GM23338 (cell line): ENCODE data around the gene SEM1. TPM values are rescaled to one million over a fixed set of nuclear protein-coding genes. Genes with fewer than 3 reads are reported as not detected.

Source experiments
- ATAC-seq: fragments of 200-7000 bp; cut with Tn5 transposase; 3 replicates; pipeline ENCODE4 v1.9.1; 2020
- DNase-seq: peaks from one replicate; pipeline ENCODE4 v3.0.0-alpha.2; 2015; ENCODE audit warnings: low spot score
- H2AFZ ChIP-seq: fragments of 200-600 bp; sonication (generic); 2 replicates; pipeline ENCODE4 v1.8.0; 2016; ENCODE audit warnings: antibody characterized with exemption, mild to moderate bottlenecking, moderate library complexity
- H3F3A ChIP-seq: fragments of 200-600 bp; sonication (generic); replicated peaks from 2 replicates; pipeline ENCODE4 v1.8.0; 2017; ENCODE audit warnings: antibody characterized with exemption, mixed run types, low read depth
- H3K27ac ChIP-seq: fragments of 200-600 bp; sonication (generic); 2 replicates; pipeline ENCODE4 v1.6.1; 2016; ENCODE audit warnings: low read depth
- H3K27me3 ChIP-seq: fragments of 200-600 bp; sonication (generic); 2 replicates; pipeline ENCODE4 v1.8.0; 2016; ENCODE audit warnings: mild to moderate bottlenecking, mixed run types, moderate library complexity; ENCODE audit not compliant: insufficient read depth
- H3K36me3 ChIP-seq: fragments of 200-600 bp; sonication (generic); 2 replicates; pipeline ENCODE4 v1.8.0; 2016; ENCODE audit warnings: mild to moderate bottlenecking; ENCODE audit not compliant: insufficient read depth
- H3K4me1 ChIP-seq: fragments of 200-600 bp; sonication (generic); 2 replicates; pipeline ENCODE4 v1.8.0; 2016; ENCODE audit warnings: mild to moderate bottlenecking, moderate library complexity; ENCODE audit not compliant: insufficient read depth
- H3K4me2 ChIP-seq: fragments of 200-600 bp; sonication (generic); 2 replicates; pipeline ENCODE4 v1.7.1; 2017; ENCODE audit warnings: mixed run types
- H3K4me3 ChIP-seq: fragments of 200-600 bp; sonication (generic); 2 replicates; pipeline ENCODE4 v1.6.1; 2016; ENCODE audit warnings: mixed run types
- H3K79me2 ChIP-seq: fragments of 200-600 bp; sonication (generic); replicated peaks from 2 replicates; pipeline ENCODE4 v1.8.0; 2017; ENCODE audit warnings: mild to moderate bottlenecking; ENCODE audit not compliant: insufficient read depth
- H3K9me2 ChIP-seq: fragments of 200-600 bp; sonication (generic); 2 replicates; pipeline ENCODE4 v1.8.0; 2017; ENCODE audit not compliant: insufficient read depth
- H4K20me1 ChIP-seq: fragments of 200-600 bp; sonication (generic); replicated peaks from 2 replicates; pipeline ENCODE4 v1.8.0; 2017; ENCODE audit warnings: mild to moderate bottlenecking; ENCODE audit not compliant: insufficient read depth
- H3K27ac Mint-ChIP-seq: 2 replicates; pipeline ENCODE4 v1.8.0; 2020; ENCODE audit warnings: inconsistent platforms, mild to moderate bottlenecking, moderate library complexity, mixed read lengths
- H3K27me3 Mint-ChIP-seq: 3 replicates; pipeline ENCODE4 v1.8.0; 2022; ENCODE audit warnings: low read depth, mild to moderate bottlenecking, moderate library complexity, mixed read lengths, inconsistent platforms; ENCODE audit not compliant: insufficient read depth, poor library complexity
- H3K36me3 Mint-ChIP-seq: 3 replicates; pipeline ENCODE4 v1.8.0; 2021; ENCODE audit warnings: low read depth, mild to moderate bottlenecking, inconsistent platforms, moderate library complexity, mixed read lengths
- H3K4me1 Mint-ChIP-seq: 3 replicates; pipeline ENCODE4 v1.8.0; 2020; ENCODE audit warnings: mild to moderate bottlenecking, inconsistent platforms, mixed read lengths
- H3K4me3 Mint-ChIP-seq: 3 replicates; pipeline ENCODE4 v1.8.0; 2021; ENCODE audit warnings: moderate library complexity, mild to moderate bottlenecking, inconsistent platforms, mixed read lengths
- H3K9me3 Mint-ChIP-seq: 3 replicates; pipeline ENCODE4 v1.8.0; 2020; ENCODE audit warnings: moderate library complexity, mild to moderate bottlenecking, inconsistent platforms, mixed read lengths
- CREB1 ChIP-seq: fragments of 250-450 bp; sonication (Bioruptor Pico); IDR thresholded peaks from 2 replicates; pipeline ENCODE4 v1.5.0; 2020; ENCODE audit warnings: low read depth, mild to moderate bottlenecking, moderate library complexity
- EZH2 ChIP-seq: fragments of 200-600 bp; sonication (generic); IDR thresholded peaks from one replicate; pipeline ENCODE4 v1.8.0; 2017; ENCODE audit warnings: antibody characterized with exemption, mild to moderate bottlenecking, low read depth; ENCODE audit not compliant: unreplicated experiment
- EZH2phosphoT487 ChIP-seq: fragments of 200-600 bp; sonication (generic); IDR thresholded peaks from one replicate; pipeline ENCODE4 v1.8.1; 2018; ENCODE audit warnings: antibody characterized with exemption; ENCODE audit not compliant: unreplicated experiment
- JUNB ChIP-seq: IDR thresholded peaks from one replicate; pipeline ENCODE4 v1.6.1; 2016; ENCODE audit warnings: antibody characterized with exemption; ENCODE audit not compliant: unreplicated experiment
- NANOG ChIP-seq: IDR thresholded peaks from 2 replicates; pipeline ENCODE4 v1.6.1; 2016; ENCODE audit warnings: antibody characterized with exemption, borderline replicate concordance
- POLR2AphosphoS5 ChIP-seq: IDR thresholded peaks from 2 replicates; pipeline ENCODE4 v1.6.1; 2016; ENCODE audit warnings: antibody characterized with exemption, low read depth
- STAT1 ChIP-seq: IDR thresholded peaks from one replicate; pipeline ENCODE4 v1.6.1; 2016; ENCODE audit warnings: antibody characterized with exemption; ENCODE audit not compliant: unreplicated experiment
- ZNF114 ChIP-seq: fragments of 250-450 bp; sonication (Bioruptor Pico); IDR thresholded peaks from 2 replicates; pipeline ENCODE4 v1.5.0; 2020; ENCODE audit warnings: mild to moderate bottlenecking, moderate library complexity
- ZNF331 ChIP-seq: fragments of 250-450 bp; sonication (Bioruptor Pico); IDR thresholded peaks from 2 replicates; pipeline ENCODE4 v1.5.0; 2020; ENCODE audit warnings: low read depth, mild to moderate bottlenecking, moderate library complexity
- polyA plus RNA-seq: library from polyadenylated mRNA; unstranded; fragments of >200 nt; fragmentation: Nextera tagmentation; extraction: Ambion mirVana; gene quantifications from 2 replicates; pipeline ENCODE4 v1.2.1, GENCODE V29; 2016
- total RNA-seq: library from RNA; depleted of rRNA; stranded (reverse); fragments of >200 nt; shearing (Covaris generic); gene quantifications from 2 replicates; pipeline ENCODE4 v1.2.3, GENCODE V29; 2014
- TF ChIP-seq, protein P1 (sequence below), 2 experiments: fragments of 200-600 bp in 1 of 2; sonication (generic) in 1 of 2; conservative IDR thresholded peaks; 2 replicates each; pipeline versions ENCODE4 v1.5.1 to v1.6.1; 2016 to 2017; ENCODE audit warnings: antibody characterized with exemption in 2 of 2, low read depth in 2 of 2, mild to moderate bottlenecking in 2 of 2, moderate library complexity in 1 of 2
- TF ChIP-seq, protein P2 (sequence below): IDR thresholded peaks from 2 replicates; pipeline ENCODE4 v1.6.1; 2016; ENCODE audit warnings: antibody characterized with exemption
- TF ChIP-seq, protein P3 (sequence below): IDR thresholded peaks from one replicate; pipeline ENCODE4 v1.6.1; 2018; ENCODE audit warnings: antibody characterized with exemption; ENCODE audit not compliant: unreplicated experiment

The SEM1 gene
- total and polyA plus RNA-seq, 2 experiments from 2014 or later: 71.7 to 1,042 TPM

- no peak for TF ChIP-seq POLR2AphosphoS5
- TF ChIP-seq, protein P1, sequence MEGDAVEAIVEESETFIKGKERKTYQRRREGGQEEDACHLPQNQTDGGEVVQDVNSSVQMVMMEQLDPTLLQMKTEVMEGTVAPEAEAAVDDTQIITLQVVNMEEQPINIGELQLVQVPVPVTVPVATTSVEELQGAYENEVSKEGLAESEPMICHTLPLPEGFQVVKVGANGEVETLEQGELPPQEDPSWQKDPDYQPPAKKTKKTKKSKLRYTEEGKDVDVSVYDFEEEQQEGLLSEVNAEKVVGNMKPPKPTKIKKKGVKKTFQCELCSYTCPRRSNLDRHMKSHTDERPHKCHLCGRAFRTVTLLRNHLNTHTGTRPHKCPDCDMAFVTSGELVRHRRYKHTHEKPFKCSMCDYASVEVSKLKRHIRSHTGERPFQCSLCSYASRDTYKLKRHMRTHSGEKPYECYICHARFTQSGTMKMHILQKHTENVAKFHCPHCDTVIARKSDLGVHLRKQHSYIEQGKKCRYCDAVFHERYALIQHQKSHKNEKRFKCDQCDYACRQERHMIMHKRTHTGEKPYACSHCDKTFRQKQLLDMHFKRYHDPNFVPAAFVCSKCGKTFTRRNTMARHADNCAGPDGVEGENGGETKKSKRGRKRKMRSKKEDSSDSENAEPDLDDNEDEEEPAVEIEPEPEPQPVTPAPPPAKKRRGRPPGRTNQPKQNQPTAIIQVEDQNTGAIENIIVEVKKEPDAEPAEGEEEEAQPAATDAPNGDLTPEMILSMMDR (conservative IDR thresholded peaks at IDR 0.05; ENCODE audit: low read depth in 2 of 2): no peak
- no peak for TF ChIP-seq EZH2
- TF ChIP-seq, protein P2, sequence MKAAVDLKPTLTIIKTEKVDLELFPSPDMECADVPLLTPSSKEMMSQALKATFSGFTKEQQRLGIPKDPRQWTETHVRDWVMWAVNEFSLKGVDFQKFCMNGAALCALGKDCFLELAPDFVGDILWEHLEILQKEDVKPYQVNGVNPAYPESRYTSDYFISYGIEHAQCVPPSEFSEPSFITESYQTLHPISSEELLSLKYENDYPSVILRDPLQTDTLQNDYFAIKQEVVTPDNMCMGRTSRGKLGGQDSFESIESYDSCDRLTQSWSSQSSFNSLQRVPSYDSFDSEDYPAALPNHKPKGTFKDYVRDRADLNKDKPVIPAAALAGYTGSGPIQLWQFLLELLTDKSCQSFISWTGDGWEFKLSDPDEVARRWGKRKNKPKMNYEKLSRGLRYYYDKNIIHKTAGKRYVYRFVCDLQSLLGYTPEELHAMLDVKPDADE: no peak
- no peak for TF ChIP-seq NANOG
- TF ChIP-seq, protein P3, sequence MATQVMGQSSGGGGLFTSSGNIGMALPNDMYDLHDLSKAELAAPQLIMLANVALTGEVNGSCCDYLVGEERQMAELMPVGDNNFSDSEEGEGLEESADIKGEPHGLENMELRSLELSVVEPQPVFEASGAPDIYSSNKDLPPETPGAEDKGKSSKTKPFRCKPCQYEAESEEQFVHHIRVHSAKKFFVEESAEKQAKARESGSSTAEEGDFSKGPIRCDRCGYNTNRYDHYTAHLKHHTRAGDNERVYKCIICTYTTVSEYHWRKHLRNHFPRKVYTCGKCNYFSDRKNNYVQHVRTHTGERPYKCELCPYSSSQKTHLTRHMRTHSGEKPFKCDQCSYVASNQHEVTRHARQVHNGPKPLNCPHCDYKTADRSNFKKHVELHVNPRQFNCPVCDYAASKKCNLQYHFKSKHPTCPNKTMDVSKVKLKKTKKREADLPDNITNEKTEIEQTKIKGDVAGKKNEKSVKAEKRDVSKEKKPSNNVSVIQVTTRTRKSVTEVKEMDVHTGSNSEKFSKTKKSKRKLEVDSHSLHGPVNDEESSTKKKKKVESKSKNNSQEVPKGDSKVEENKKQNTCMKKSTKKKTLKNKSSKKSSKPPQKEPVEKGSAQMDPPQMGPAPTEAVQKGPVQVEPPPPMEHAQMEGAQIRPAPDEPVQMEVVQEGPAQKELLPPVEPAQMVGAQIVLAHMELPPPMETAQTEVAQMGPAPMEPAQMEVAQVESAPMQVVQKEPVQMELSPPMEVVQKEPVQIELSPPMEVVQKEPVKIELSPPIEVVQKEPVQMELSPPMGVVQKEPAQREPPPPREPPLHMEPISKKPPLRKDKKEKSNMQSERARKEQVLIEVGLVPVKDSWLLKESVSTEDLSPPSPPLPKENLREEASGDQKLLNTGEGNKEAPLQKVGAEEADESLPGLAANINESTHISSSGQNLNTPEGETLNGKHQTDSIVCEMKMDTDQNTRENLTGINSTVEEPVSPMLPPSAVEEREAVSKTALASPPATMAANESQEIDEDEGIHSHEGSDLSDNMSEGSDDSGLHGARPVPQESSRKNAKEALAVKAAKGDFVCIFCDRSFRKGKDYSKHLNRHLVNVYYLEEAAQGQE: no peak
- TF ChIP-seq JUNB: no peak
Observed at GRCh38 chr7:96728139-96728538, 18.5 kb upstream of the SEM1 start (continued).

DNA sequence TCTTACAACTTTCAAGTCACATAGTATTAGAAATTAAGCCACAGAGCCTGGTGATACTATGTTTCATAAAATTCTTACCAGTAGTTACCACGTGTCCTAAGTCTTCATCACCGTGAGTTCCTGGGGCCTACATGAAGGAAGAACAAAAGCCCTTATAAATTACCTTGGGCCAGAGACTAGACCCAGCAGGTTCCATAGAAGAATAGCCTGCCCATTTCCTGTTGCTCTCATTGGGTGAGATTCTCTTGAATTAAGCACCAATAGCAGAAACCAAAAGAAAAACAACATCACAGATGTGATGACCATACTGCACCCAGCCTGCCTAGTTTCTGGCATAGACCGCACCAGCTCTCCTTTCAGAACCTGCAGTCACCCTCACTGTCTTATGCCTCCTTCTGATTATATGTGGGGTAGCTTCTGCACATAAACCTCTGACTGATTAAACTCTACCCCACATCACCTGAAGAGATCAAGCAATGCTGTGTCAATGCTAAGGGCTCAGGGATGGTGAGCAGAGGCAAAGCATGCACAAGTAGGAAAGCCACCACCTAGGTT lies 18.0 kb upstream of the SEM1 start:
- Histone ChIP-seq H4K20me1 (no peaks in the 10 kb centered on the region), H3K9me2 (no peaks in the 10 kb centered on the region), H3K4me3 (no peak overlapping the region), H3K4me2 (no peak overlapping the region), H3K36me3 (no peaks in the 10 kb centered on the region), H2AFZ (peak overlapping the region; percentile 82), H3K27me3 (no peaks in the 10 kb centered on the region), H3K79me2 (no peaks in the 10 kb centered on the region), H3K4me1 (peaks cover 9% of the 10 kb centered on the region), H3F3A (no peaks in the 10 kb centered on the region), H3K27ac (no peak overlapping the region)
- ATAC-seq: no peak; the same call in 2 of the 3 replicates
- no peak overlapping the region for H3K4me3 Mint-ChIP-seq
- no peaks in the 10 kb centered on the region; the same call in 2 of the 3 replicates for H3K9me3 Mint-ChIP-seq
- DNase-seq: no peak
- no peak overlapping the region; the same call in 1 of the 2 replicates for H3K27ac Mint-ChIP-seq
- H3K27me3 Mint-ChIP-seq: no peaks in the 10 kb centered on the region
- no peaks in the 10 kb centered on the region for H3K36me3 Mint-ChIP-seq
- peaks cover 19% of the 10 kb centered on the region for H3K4me1 Mint-ChIP-seq
- TF ChIP-seq, protein P2: no peak
- no peak for TF ChIP-seq CREB1 (CRISPR knock-in tag)
- no peak for TF ChIP-seq NANOG
- TF ChIP-seq EZH2: no peak
- no peak for TF ChIP-seq ZNF114 (CRISPR knock-in tag)
- no peak for TF ChIP-seq STAT1
- no peak for TF ChIP-seq EZH2phosphoT487
- TF ChIP-seq ZNF331 (CRISPR knock-in tag): no peak
- TF ChIP-seq, protein P3: no peak
- TF ChIP-seq JUNB: no peak
- TF ChIP-seq POLR2AphosphoS5: no peak
